Mesenchymal stem cell (in vitro differentiated cells and primary cell): ENCODE measurements around the gene CCDC179.

ENCODE experiments used
- DNase-seq: peaks from one replicate; pipeline ENCODE4 v3.0.0-alpha.2; 2013
- H2AFZ ChIP-seq: one replicate; pipeline ENCODE4 v1.6.1; 2013; ENCODE audit warnings: low read depth, mild to moderate bottlenecking, control low read depth, inconsistent platforms, low read length, moderate library complexity
- H2AK5ac ChIP-seq: 2 replicates; pipeline ENCODE4 v1.6.1; 2013; ENCODE audit warnings: low read length, moderate library complexity, mild to moderate bottlenecking, inconsistent platforms; ENCODE audit not compliant: severe bottlenecking
- H2BK120ac ChIP-seq: one replicate; pipeline ENCODE4 v1.6.1; 2013; ENCODE audit warnings: low read depth, mild to moderate bottlenecking, inconsistent platforms, low read length, moderate library complexity
- H2BK12ac ChIP-seq, 2 experiments: one replicate each; pipeline ENCODE4 v1.6.1; 2013; ENCODE audit warnings: inconsistent platforms in 2 of 2, low read length in 2 of 2, mild to moderate bottlenecking in 2 of 2, moderate library complexity in 2 of 2, control low read depth in 1 of 2
- H2BK15ac ChIP-seq: one replicate; pipeline ENCODE4 v1.6.1; 2013; ENCODE audit warnings: mild to moderate bottlenecking, low read depth, inconsistent platforms; ENCODE audit not compliant: poor library complexity, severe bottlenecking
- H2BK5ac ChIP-seq: 2 replicates; pipeline ENCODE4 v1.6.1; 2013; ENCODE audit warnings: low read depth, mild to moderate bottlenecking, low read length, control low read depth, inconsistent platforms; ENCODE audit not compliant: poor library complexity, severe bottlenecking
- H3K14ac ChIP-seq, 2 experiments: one replicate each; pipeline ENCODE4 v1.6.1; 2013; ENCODE audit warnings: inconsistent platforms in 2 of 2, low read length in 2 of 2, control low read depth in 1 of 2, mild to moderate bottlenecking in 1 of 2, moderate library complexity in 1 of 2
- H3K18ac ChIP-seq, 2 experiments: one replicate each; pipeline ENCODE4 v1.6.1; 2013; ENCODE audit warnings: inconsistent platforms in 2 of 2, low read length in 2 of 2, control low read depth in 1 of 2, low read depth in 1 of 2, mild to moderate bottlenecking in 1 of 2
- H3K23ac ChIP-seq, 2 experiments: one replicate each; pipeline ENCODE4 v1.6.1; 2013; ENCODE audit warnings: inconsistent platforms in 2 of 2, low read length in 2 of 2, mild to moderate bottlenecking in 2 of 2, moderate library complexity in 2 of 2, control low read depth in 1 of 2
- H3K27ac ChIP-seq: 2 replicates; pipeline ENCODE4 v1.5.1; 2013; ENCODE audit warnings: mild to moderate bottlenecking, moderate library complexity, low read length, control low read depth, inconsistent platforms; ENCODE audit not compliant: poor library complexity, severe bottlenecking
- H3K27me3 ChIP-seq, 2 experiments: 2 replicates each; pipeline versions ENCODE4 v1.6.1 to v1.7.0; 2013; ENCODE audit warnings: low read length in 2 of 2, mild to moderate bottlenecking in 2 of 2, moderate library complexity in 2 of 2, control low read depth in 1 of 2, inconsistent platforms in 1 of 2; ENCODE audit not compliant: control insufficient read depth in 1 of 2, insufficient read depth in 1 of 2
- H3K36me3 ChIP-seq, 2 experiments: 2 replicates each; pipeline versions ENCODE4 v1.6.1 to v1.7.0; 2013; ENCODE audit warnings: low read length in 2 of 2, control low read depth in 1 of 2, inconsistent platforms in 1 of 2, low read depth in 1 of 2, mild to moderate bottlenecking in 1 of 2; ENCODE audit not compliant: insufficient read depth in 2 of 2, control insufficient read depth in 1 of 2
- H3K4ac ChIP-seq, 2 experiments: one replicate each; pipeline ENCODE4 v1.6.1; 2013; ENCODE audit warnings: inconsistent platforms in 2 of 2, low read length in 2 of 2, mild to moderate bottlenecking in 2 of 2, moderate library complexity in 2 of 2, control low read depth in 1 of 2, low read depth in 1 of 2
- H3K4me1 ChIP-seq: 2 replicates; pipeline ENCODE4 v1.6.1; 2013; ENCODE audit warnings: low read depth, low read length, control low read depth; ENCODE audit not compliant: control insufficient read depth, insufficient read depth
- H3K4me2 ChIP-seq: 2 replicates; pipeline ENCODE4 v1.6.1; 2013; ENCODE audit warnings: low read length, mild to moderate bottlenecking, inconsistent platforms; ENCODE audit not compliant: poor library complexity, severe bottlenecking
- H3K4me3 ChIP-seq, 2 experiments: 2 replicates each; pipeline versions ENCODE4 v1.5.1 to v1.7.0; 2013; ENCODE audit warnings: low read length in 2 of 2, mild to moderate bottlenecking in 2 of 2, control low read depth in 1 of 2, low read depth in 1 of 2; ENCODE audit not compliant: insufficient read depth in 1 of 2
- H3K79me1 ChIP-seq: replicated peaks from 2 replicates; pipeline ENCODE4 v1.6.1; 2013; ENCODE audit warnings: mild to moderate bottlenecking, control low read depth, low read length, inconsistent platforms; ENCODE audit not compliant: poor library complexity, severe bottlenecking
- H3K9ac ChIP-seq: 2 replicates; pipeline ENCODE4 v1.7.0; 2013; ENCODE audit warnings: mild to moderate bottlenecking, low read length, moderate library complexity
- H3K9me3 ChIP-seq: 2 replicates; pipeline ENCODE4 v1.7.0; 2013; ENCODE audit warnings: mild to moderate bottlenecking, low read length; ENCODE audit not compliant: control insufficient read depth
- H4K8ac ChIP-seq: one replicate; pipeline ENCODE4 v1.6.1; 2013; ENCODE audit warnings: inconsistent platforms, mild to moderate bottlenecking, low read length, moderate library complexity
- H4K91ac ChIP-seq: one replicate; pipeline ENCODE4 v1.6.1; 2013; ENCODE audit warnings: mild to moderate bottlenecking, low read length, inconsistent platforms
- WGBS: methylation state at CpG from one replicate; pipeline ENCODE4 v1.1.7; 2013; ENCODE audit warnings: mixed read lengths; 5-methylcytosine and 5-hydroxymethylcytosine counted together

CCDC179 gene

GRCh38 chr11:22830082-22830414, 30.2 kb downstream of the CCDC179 start:
- H3K9ac ChIP-seq: peak overlapping the region; percentile 35
- H3K23ac ChIP-seq: no peak overlapping the region
- no peak overlapping the region for H4K91ac ChIP-seq
- no peak overlapping the region for H2BK5ac ChIP-seq
- DNase-seq: no peak
- peak overlapping the region; percentile 46 for H2AFZ ChIP-seq
- H2BK15ac ChIP-seq: no peak overlapping the region
- H2BK120ac ChIP-seq: no peak overlapping the region
- no peaks in the 10 kb centered on the region for H3K27me3 ChIP-seq
- H3K4me1 ChIP-seq: peaks cover 3% of the 10 kb centered on the region
- no peak overlapping the region for H3K4ac ChIP-seq
- H3K4me2 ChIP-seq: peak overlapping the region; percentile 55
- no peak overlapping the region for H4K8ac ChIP-seq
- H3K79me1 ChIP-seq: no peaks in the 10 kb centered on the region
- no peaks in the 10 kb centered on the region for H3K9me3 ChIP-seq
- no peak overlapping the region for H3K18ac ChIP-seq
- no peak overlapping the region for H3K14ac ChIP-seq
- H3K27ac ChIP-seq: no peak overlapping the region
- no peak overlapping the region for H2BK12ac ChIP-seq
- H2AK5ac ChIP-seq: no peak overlapping the region
- peaks cover 0 to 11% of the 10 kb centered on the region in 2 experiments for H3K36me3 ChIP-seq
- 0% methylated on average over 1 of the region's 4 CpGs for WGBS
- peak overlapping the region; percentile 48 to 83 for H3K4me3 ChIP-seq

- Histone ChIP-seq H3K14ac (peak within 1 kb of the TSS in 1 of 2 experiments; percentile 19), H2AFZ (peak within 1 kb of the TSS; percentile 96), H2BK120ac (no peak within 1 kb of the TSS), H2AK5ac (no peak within 1 kb of the TSS), H3K27ac (no peak within 1 kb of the TSS), H2BK12ac (peak within 1 kb of the TSS in 1 of 2 experiments; percentile 65), H3K27me3 (no peaks in the 10 kb centered on the region), H3K9me3 (no peaks in the 10 kb centered on the region), H4K8ac (peak within 1 kb of the TSS; percentile 35), H3K23ac (no peak within 1 kb of the TSS), H2BK5ac (no peak within 1 kb of the TSS), H3K79me1 (no peaks in the 10 kb centered on the region), H3K9ac (peak within 1 kb of the TSS; percentile 86), H3K4me2 (peak within 1 kb of the TSS; percentile 83), H4K91ac (peak within 1 kb of the TSS; percentile 56), H2BK15ac (peak within 1 kb of the TSS; percentile 98), H3K36me3 (peaks cover 0 to 15% of the 10 kb centered on the region in 2 experiments), H3K4me1 (peaks cover 3% of the 10 kb centered on the region), H3K4ac (no peak within 1 kb of the TSS), H3K18ac (peak within 1 kb of the TSS; percentile 43 to 89), H3K4me3 (peak within 1 kb of the TSS; percentile 83)
- DNase-seq: peak; percentile 83
- 3% methylated on average over 54 of the region's 79 CpGs for WGBS
These were observed 30.8 kb downstream of the CCDC179 start, which contains the start of gene SVIP for GRCh38 chr11:22829231-22830081. SVIP (minus strand) TSS chr11:22829801; CDS start chr11:22829748, 53 bp downstream.

- Histone ChIP-seq H2BK15ac (no peak overlapping the region), H3K4me1 (peaks cover 3% of the 10 kb centered on the region), H3K9ac (peak overlapping the region; percentile 86), H3K9me3 (no peaks in the 10 kb centered on the region), H3K36me3 (peaks cover 0 to 15% of the 10 kb centered on the region in 2 experiments), H3K23ac (no peak overlapping the region), H3K18ac (no peak overlapping the region), H3K79me1 (no peaks in the 10 kb centered on the region), H3K14ac (no peak overlapping the region), H4K8ac (no peak overlapping the region), H3K4me2 (no peak overlapping the region), H2BK120ac (no peak overlapping the region), H2AK5ac (no peak overlapping the region), H3K27me3 (no peaks in the 10 kb centered on the region), H3K27ac (no peak overlapping the region), H2BK12ac (no peak overlapping the region), H3K4ac (no peak overlapping the region), H3K4me3 (peak overlapping the region in 1 of 2 experiments; percentile 83), H2BK5ac (no peak overlapping the region), H4K91ac (no peak overlapping the region), H2AFZ (no peak overlapping the region)
- no peak for DNase-seq
- WGBS: 60% methylated on average over 4 of the region's 6 CpGs
These were observed 31.9 kb downstream of the CCDC179 start for GRCh38 chr11:22828373-22828772.

- peaks cover 0 to 35% of the 10 kb centered on the region in 2 experiments for H3K36me3 ChIP-seq
- H4K91ac ChIP-seq: no peak overlapping the region
- no peak overlapping the region for H2AK5ac ChIP-seq
- no peak overlapping the region for H3K27ac ChIP-seq
- H3K23ac ChIP-seq: no peak overlapping the region
- H3K4me3 ChIP-seq: no peak overlapping the region
- no peak overlapping the region for H3K4ac ChIP-seq
- H3K4me1 ChIP-seq: no peaks in the 10 kb centered on the region
- H3K14ac ChIP-seq: no peak overlapping the region
- no peak overlapping the region for H3K9ac ChIP-seq
- H3K4me2 ChIP-seq: no peak overlapping the region
- no peaks in the 10 kb centered on the region for H3K79me1 ChIP-seq
- H3K27me3 ChIP-seq: no peaks in the 10 kb centered on the region
- WGBS: no CpG with 5 or more reads among the region's 2 CpGs
- no peak overlapping the region for H2BK120ac ChIP-seq
- H4K8ac ChIP-seq: no peak overlapping the region
- H2BK15ac ChIP-seq: no peak overlapping the region
- no peak overlapping the region for H2BK12ac ChIP-seq
- no peaks in the 10 kb centered on the region for H3K9me3 ChIP-seq
- no peak for DNase-seq
- no peak overlapping the region for H2BK5ac ChIP-seq
- H3K18ac ChIP-seq: no peak overlapping the region
- no peak overlapping the region for H2AFZ ChIP-seq
These were observed 38.1 kb downstream of the CCDC179 start for GRCh38 chr11:22822203-22822602.
